GM12892 (cell line): Measurements from ENCODE around the gene SIK2.

Experiments used
- POLR2A ChIP-seq: IDR thresholded peaks from 2 replicates; pipeline ENCODE4 v1.6.1; 2011; ENCODE audit warnings: low read depth, low read length, control low read depth
- POLR2AphosphoS5 ChIP-seq: IDR thresholded peaks from 2 replicates; pipeline ENCODE4 v1.6.1; 2011; ENCODE audit warnings: low read depth, low read length, control low read depth
- TAF1 ChIP-seq: IDR thresholded peaks from 2 replicates; pipeline ENCODE4 v1.6.1; 2011; ENCODE audit warnings: low read depth, mild to moderate bottlenecking, control low read depth, low read length, borderline replicate concordance

GRCh38 chr11:111729071-111729830 lies 127.0 kb downstream of the SIK2 start:
- TF ChIP-seq TAF1: no peak
- TF ChIP-seq POLR2A: no peak
- TF ChIP-seq POLR2AphosphoS5: no peak
